Activated T-helper 1 cell treated with Interleukin-2 at 50 U/mL for 16 hours (primary cell): ENCODE measurements around the gene IRS2.

Source experiments
- DNase-seq: peaks from one replicate; pipeline ENCODE4 v3.0.0-alpha.2; 2020; ENCODE audit warnings: low read depth

Gene IRS2

DNA sequence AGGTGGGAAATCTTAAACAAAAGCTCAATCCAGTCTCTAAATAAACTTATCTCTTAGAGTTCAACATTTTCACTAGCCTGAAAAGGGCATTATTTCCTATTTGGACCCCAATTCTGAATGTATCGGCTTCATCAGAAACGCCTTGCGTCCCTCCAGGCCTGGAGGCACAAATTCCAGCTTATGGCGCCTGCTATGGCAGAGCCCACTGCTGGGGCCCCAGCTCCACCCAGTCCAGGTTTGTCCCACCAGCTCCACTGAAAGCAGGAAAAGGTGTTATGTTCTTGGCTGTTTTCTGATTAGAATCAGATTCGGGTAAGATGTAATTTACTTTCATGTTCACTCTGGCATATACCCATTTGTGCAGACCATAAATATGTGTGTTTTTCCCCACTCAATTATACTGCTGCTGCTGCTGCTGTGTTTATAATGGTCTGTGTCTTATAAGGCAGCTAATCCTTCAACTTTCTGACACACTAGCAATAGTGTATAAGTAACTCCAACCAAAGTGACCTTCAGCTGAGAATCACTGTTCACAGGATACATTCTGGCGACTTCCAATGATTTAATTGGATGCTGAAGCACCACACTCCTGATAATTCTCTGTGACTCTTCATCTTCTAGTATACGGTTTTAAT lies 6.4 kb downstream of the IRS2 start:
- no peak for DNase-seq

DNA sequence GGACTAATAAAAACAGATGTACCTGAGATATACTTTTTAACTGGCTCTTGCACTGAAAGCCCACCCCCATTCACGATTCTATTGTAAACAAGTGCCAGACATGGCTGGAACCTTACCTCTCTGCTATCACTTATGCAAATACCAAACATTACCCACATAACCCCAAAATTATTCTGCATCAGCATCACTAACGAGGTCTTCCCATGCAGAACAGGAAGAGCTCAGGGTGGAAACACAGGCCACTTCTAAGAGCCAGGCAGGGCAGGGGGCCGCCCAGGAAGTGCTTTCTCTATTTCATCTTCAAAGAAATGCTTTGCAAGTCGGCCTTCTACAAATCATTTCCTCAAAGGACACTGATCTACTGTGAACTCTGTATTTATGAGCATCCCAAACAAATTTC lies 7.3 kb downstream of the IRS2 start:
- no peak for DNase-seq

DNA sequence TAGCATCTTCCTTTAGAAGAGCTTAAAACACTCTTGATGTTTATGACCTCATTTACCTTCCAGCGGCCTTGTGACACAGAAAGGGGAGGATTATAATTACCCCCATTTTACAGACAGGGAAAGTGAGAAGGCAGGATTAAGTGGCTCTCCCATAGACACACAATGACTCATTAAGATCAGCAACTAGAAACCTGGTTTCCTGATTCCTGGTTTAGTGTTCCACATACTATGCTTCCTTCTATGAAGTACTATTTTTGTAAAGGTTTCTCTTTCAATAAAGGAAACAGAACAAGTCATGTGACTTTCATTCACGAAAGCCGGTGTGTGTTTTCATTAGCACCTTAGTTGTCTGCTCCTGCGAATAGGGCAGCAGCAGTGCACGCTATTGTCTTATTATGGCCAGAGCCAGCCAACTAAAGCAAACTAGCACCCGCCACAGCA lies 8.3 kb downstream of the IRS2 start:
- no peak for DNase-seq

DNA sequence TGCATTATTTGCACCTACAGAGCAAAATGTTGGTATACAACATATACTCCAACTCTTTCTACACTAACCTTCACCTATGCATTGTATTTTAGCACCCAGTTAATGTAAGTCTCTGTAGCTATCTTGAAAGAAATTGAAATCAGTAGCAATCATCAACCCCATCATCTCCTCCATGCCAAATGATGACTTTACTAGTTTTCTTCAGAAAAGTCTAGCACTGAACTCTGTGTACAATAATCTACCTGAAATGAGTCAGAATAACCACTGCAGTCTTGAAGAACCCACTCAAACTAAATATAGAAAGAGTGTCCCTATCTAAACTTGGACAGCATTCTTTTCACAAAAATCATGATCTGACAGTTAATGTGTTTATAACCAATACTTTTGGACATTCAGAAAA lies 9.8 kb downstream of the IRS2 start:
- no peak for DNase-seq

- no peak for DNase-seq
Measured at GRCh38 chr13:109773786-109774185, 12.6 kb downstream of the IRS2 start.

- DNase-seq, result no peak
Measured at GRCh38 chr13:109773276-109773675, 13.1 kb downstream of the IRS2 start.

DNA sequence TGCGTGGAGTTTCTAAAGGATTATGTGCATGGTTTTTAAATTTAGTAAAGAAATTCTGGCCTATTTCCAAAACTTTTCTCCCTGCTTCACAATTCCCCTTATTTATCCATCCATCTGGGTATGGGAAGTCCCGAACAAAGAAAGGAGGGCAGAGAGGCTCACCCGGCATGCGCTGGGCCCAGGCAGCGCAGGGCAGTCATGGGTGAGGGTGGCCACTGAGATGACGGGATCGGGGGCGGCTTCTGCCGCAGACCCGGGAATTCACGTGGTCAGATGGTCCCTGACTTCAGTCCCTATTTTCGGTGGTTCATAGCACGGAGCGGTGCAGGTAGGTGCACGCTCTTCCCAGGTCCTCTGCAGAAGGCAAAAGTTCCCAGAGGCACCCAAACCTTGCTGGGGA lies 14.5 kb downstream of the IRS2 start:
- DNase-seq, result no peak

DNA sequence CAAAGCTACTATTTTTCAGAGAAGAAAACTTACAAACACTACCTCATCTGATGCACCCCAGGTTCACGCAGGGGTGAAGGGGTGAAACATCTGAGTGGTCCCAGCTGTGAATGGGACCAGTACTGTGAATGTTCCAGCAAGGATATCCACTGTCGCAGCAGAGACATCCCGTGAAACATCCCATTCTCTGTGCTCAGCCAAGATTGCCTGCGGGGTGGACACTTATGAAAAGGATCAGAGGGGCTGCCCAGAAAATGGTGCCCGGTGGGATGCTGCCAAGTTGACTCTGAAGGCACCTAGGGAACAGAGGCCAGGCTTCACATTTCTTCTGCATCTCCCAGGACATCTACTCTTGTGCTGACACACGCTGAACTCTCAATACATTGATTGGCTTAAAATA lies 15.9 kb downstream of the IRS2 start:
- DNase-seq, result no peak

- no peak for DNase-seq
Measured at GRCh38 chr13:109769921-109770320, 16.5 kb downstream of the IRS2 start.

GRCh38 chr13:109769275-109769674 lies 17.1 kb downstream of the IRS2 start:
- no peak for DNase-seq

GRCh38 chr13:109768616-109769015 lies 17.8 kb downstream of the IRS2 start:
- no peak for DNase-seq

DNA sequence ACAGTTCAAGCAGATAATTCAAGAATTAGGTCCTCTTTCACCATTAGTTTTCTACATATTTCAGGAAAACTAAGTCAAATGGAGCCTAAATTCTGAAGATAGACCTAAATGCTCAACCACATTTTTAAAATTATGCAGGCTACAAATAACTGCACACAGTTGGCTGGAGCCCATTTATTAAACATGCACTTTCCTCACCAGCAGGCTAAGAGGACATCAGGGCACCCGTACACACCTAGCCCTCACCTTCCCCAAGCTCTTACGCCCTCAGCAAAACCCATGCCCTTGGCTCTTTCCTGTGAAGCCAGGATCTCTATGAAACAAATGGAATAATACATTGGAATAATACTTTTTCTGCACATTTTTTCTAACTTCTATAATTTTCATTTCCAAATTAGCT lies 18.2 kb downstream of the IRS2 start:
- DNase-seq, result no peak

- DNase-seq, result no peak
Measured at GRCh38 chr13:109767023-109767422, 19.4 kb downstream of the IRS2 start.

DNA sequence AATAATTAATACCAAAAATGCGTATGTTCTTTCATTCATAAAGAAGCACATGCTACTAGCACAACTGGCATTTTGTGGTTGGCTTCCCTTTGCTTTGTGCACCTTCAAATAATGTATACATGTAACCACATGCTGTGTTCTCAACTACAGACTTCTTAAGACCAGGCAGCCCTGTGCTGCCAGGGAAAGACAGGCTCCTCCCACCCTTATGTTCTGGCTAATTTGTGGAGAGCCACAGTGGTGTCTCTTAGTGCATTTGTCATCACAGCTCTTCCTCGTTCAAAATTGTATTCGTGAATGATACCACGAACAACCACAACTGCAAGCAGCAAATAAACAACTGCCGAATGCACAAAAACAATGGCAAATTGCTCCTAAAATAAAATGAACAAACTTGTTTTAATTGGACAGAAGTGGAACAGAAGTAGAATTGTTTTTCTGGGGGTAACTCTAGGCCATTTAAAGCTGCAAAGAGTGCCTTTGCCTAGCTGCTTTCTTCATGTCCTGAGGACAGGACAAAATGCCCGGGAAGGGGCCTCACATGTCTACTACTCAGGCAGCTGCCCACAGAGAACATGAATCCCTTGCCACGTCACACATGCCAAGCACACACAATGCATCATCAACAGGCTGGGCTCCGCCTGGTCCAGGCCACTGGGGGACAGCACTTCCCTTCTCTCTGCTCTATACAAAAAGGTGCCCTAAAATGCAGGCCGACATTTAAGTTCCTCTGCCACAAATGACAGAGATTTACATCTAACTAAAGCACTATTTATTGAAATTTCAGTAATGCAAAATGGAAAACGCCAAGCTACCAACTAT lies 21.7 kb downstream of the IRS2 start:
- no peak for DNase-seq

GRCh38 chr13:109764045-109764444 lies 22.3 kb downstream of the IRS2 start:
- DNase-seq, result no peak

GRCh38 chr13:109762791-109763190 lies 23.6 kb downstream of the IRS2 start:
- DNase-seq, result no peak

- no peak for DNase-seq
Measured at GRCh38 chr13:109761695-109762094, 24.7 kb downstream of the IRS2 start.

DNA sequence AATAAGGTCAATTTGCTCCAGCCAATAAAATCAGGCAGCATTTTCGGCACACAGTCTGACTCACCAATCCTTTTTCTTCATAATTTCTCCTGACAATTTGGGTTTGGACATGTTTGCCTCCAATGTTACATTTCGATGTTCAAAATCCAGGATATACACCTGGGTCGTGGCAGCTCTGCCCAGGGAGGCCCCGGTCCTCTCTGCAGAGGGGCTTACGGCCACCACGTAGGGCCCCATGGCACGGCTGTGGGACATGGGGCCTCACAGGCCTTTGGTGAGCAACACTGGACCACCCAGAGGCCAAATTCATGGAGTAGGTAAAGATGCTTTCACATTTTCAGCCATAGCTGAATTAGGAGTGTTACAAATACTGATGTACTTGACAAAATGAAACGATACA lies 25.4 kb downstream of the IRS2 start:
- no peak for DNase-seq

- DNase-seq, result no peak
Measured at GRCh38 chr13:109760402-109760801, 26.0 kb downstream of the IRS2 start.

- DNase-seq, result no peak
Measured at GRCh38 chr13:109759609-109760008, 26.8 kb downstream of the IRS2 start.

GRCh38 chr13:109758937-109759480 lies 27.4 kb downstream of the IRS2 start:
- no peak for DNase-seq

DNA sequence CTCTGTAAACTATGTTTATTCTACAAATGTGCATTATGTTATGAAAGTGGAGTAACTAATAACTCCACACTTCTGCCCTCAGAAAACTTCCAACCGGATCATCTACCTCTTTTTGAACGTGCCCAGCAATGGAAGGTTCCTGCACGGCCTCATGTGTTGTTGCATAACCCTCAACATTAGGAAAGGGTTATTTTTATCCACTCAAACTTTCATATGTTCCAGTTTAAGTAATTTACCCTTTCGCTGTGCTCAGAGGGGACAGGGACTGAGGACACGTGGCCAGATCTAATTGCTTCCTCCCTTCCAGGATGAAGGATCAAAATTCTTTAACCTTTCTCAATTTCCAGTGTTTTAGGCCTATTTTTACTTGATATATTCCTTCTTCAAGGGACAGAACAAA lies 29.6 kb downstream of the IRS2 start:
- DNase-seq, result no peak

DNA sequence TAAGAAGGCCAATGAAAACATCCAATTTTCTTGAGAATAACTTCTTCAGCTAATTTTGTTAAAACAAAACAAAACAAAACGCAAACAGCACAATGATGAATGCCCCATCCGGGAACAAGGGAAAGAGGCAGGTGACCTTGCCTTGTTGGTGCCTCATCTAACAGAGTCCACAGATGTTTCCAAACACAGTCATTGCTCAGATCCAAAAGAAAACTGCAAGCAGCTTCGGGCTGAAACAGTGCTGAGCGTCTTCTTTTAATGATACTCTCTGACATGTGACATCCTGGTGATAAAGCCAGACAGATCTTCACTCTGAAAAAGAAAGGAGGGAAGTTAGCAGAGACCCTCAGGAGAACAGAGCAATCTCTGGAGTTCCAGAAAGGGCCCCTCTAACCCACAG lies 30.4 kb downstream of the IRS2 start:
- DNase-seq, result no peak

GRCh38 chr13:109755551-109755950 lies 30.8 kb downstream of the IRS2 start:
- no peak for DNase-seq
